Activated T-helper 1 cell treated with anti-CD3 and anti-CD28 coated beads, Interleukin-2, amount 50 U/mL, for 16 hours (primary cell): ENCODE data around the gene ZNRD2.

Experiments used
- DNase-seq, 2 donors: peaks; one replicate each; pipeline ENCODE4 v3.0.0-alpha.2; 2020; ENCODE audit warnings: low read depth in 1 of 2, low spot score in 1 of 2

Gene ZNRD2

GRCh38 chr11:65586247-65586630 lies 16.0 kb downstream of the ZNRD2 start:
- no peak for DNase-seq

GRCh38 chr11:65586676-65587075 lies 16.4 kb downstream of the ZNRD2 start:
- no peak for DNase-seq

- DNase-seq = peak; percentile 39 to 53
These were observed 18.1 kb downstream of the ZNRD2 start for GRCh38 chr11:65588199-65589054.

GRCh38 chr11:65589444-65590239 lies 19.4 kb downstream of the ZNRD2 start:
- DNase-seq = no peak

GRCh38 chr11:65590240-65590738 lies 20.0 kb downstream of the ZNRD2 start:
- no peak for DNase-seq

- DNase-seq = no peak
These were observed 21.9 kb downstream of the ZNRD2 start for GRCh38 chr11:65591939-65592857.

GRCh38 chr11:65592858-65593517 lies 22.7 kb downstream of the ZNRD2 start:
- no peak for DNase-seq

GRCh38 chr11:65593518-65594414 lies 23.5 kb downstream of the ZNRD2 start:
- no peak for DNase-seq

GRCh38 chr11:65595131-65595530 lies 24.9 kb downstream of the ZNRD2 start:
- no peak for DNase-seq

- no peak for DNase-seq
These were observed 25.4 kb downstream of the ZNRD2 start, which contains the start of gene KCNK7 for GRCh38 chr11:65595543-65596281. KCNK7 (minus strand) TSS chr11:65595800; CDS start chr11:65595772, 28 bp downstream.

- DNase-seq = no peak
These were observed 26.2 kb downstream of the ZNRD2 start for GRCh38 chr11:65596520-65596919.

GRCh38 chr11:65598258-65598699 lies 28.0 kb downstream of the ZNRD2 start:
- DNase-seq = no peak

- no peak for DNase-seq
These were observed 29.1 kb downstream of the ZNRD2 start for GRCh38 chr11:65599216-65599954.

GRCh38 chr11:65599955-65600246 lies 29.6 kb downstream of the ZNRD2 start:
- DNase-seq = no peak

- DNase-seq = no peak
These were observed 34.0 kb downstream of the ZNRD2 start for GRCh38 chr11:65604258-65604657.

- no peak for DNase-seq
These were observed 36.8 kb downstream of the ZNRD2 start for GRCh38 chr11:65606876-65607613.
